ENCODE results near the gene GNL1. TPM values are rescaled to one million over a fixed set of nuclear protein-coding genes. Genes with fewer than 3 reads are reported as not detected.

The GNL1 gene
- total RNA-seq, 3 donors from 2014 or later (not counting 1 experiment from before 2014, with no cell fraction given) = 137 to 208 (median 187) TPM

GRCh38 chr6:30601436-30601814 lies 45.1 kb upstream of the GNL1 start:
- Mint-ChIP-seq H3K36me3 (peaks cover 34% of the 10 kb centered on the region), H3K4me1 (peaks cover 41 to 43% of the 10 kb centered on the region in 2 donors), H3K9me3 (no peaks in the 10 kb centered on the region), H3K27ac (peak overlapping the region; percentile 70 to 73), H3K27me3 (ENCODE audit: low read depth in 2 of 2) (no peaks in the 10 kb centered on the region), H3K4me3 (peak overlapping the region; percentile 46)
- Histone ChIP-seq H3K4me3 (ENCODE audit: low read length) (no peak overlapping the region), H3K9me3 (ENCODE audit: control insufficient read depth, insufficient read depth, low read length) (no peaks in the 10 kb centered on the region), H3K27me3 (ENCODE audit: control insufficient read depth, insufficient read depth, low read length) (no peaks in the 10 kb centered on the region), H3K36me3 (ENCODE audit: control insufficient read depth, insufficient read depth, low read length) (peaks cover 61% of the 10 kb centered on the region), H3K27ac (ENCODE audit: low read length) (peak overlapping the region; percentile 51), H3K4me1 (ENCODE audit: control insufficient read depth, insufficient read depth, low read length) (peaks cover 33% of the 10 kb centered on the region)
- 42% methylated on average over 6 of the region's 6 CpGs for WGBS (ENCODE audit: insufficient coverage)
- intact Hi-C loops (cut with micrococcal nuclease) = no loop called here
- ATAC-seq (peak; percentile 41 to 72 (median 70)), DNase-seq (peak in 1 of 2 donors; percentile 62)
- TF ChIP-seq, protein P1, sequence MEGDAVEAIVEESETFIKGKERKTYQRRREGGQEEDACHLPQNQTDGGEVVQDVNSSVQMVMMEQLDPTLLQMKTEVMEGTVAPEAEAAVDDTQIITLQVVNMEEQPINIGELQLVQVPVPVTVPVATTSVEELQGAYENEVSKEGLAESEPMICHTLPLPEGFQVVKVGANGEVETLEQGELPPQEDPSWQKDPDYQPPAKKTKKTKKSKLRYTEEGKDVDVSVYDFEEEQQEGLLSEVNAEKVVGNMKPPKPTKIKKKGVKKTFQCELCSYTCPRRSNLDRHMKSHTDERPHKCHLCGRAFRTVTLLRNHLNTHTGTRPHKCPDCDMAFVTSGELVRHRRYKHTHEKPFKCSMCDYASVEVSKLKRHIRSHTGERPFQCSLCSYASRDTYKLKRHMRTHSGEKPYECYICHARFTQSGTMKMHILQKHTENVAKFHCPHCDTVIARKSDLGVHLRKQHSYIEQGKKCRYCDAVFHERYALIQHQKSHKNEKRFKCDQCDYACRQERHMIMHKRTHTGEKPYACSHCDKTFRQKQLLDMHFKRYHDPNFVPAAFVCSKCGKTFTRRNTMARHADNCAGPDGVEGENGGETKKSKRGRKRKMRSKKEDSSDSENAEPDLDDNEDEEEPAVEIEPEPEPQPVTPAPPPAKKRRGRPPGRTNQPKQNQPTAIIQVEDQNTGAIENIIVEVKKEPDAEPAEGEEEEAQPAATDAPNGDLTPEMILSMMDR (IDR thresholded peaks at IDR 0.05) = no peak

- intact Hi-C loops (cut with micrococcal nuclease) = no loop called here
- peaks cover 53% of the 10 kb centered on the region for H3K36me3 ChIP-seq (ENCODE audit: control insufficient read depth, insufficient read depth, low read length)
- Mint-ChIP-seq H3K27me3 (ENCODE audit: low read depth in 2 of 2) (no peaks in the 10 kb centered on the region), H3K27ac (peak overlapping the region; percentile 70 to 73), H3K9me3 (no peaks in the 10 kb centered on the region), H3K4me1 (peaks cover 37 to 40% of the 10 kb centered on the region in 2 donors), H3K36me3 (peaks cover 28% of the 10 kb centered on the region), H3K4me3 (peak overlapping the region; percentile 32)
- H3K27me3 ChIP-seq (ENCODE audit: control insufficient read depth, insufficient read depth, low read length) = no peaks in the 10 kb centered on the region
- DNase-seq (no peak), ATAC-seq (no peak)
- H3K9me3 ChIP-seq (ENCODE audit: control insufficient read depth, insufficient read depth, low read length) = no peaks in the 10 kb centered on the region
- peak overlapping the region; percentile 51 for H3K27ac ChIP-seq (ENCODE audit: low read length)
- WGBS (ENCODE audit: insufficient coverage) = 91% methylated on average over 10 of the region's 10 CpGs
- peaks cover 33% of the 10 kb centered on the region for H3K4me1 ChIP-seq (ENCODE audit: control insufficient read depth, insufficient read depth, low read length)
- no peak overlapping the region for H3K4me3 ChIP-seq (ENCODE audit: low read length)
- TF ChIP-seq, protein P1 (IDR thresholded peaks at IDR 0.05) = no peak
Observed at GRCh38 chr6:30600451-30600961, 44.2 kb upstream of the GNL1 start.

DNA sequence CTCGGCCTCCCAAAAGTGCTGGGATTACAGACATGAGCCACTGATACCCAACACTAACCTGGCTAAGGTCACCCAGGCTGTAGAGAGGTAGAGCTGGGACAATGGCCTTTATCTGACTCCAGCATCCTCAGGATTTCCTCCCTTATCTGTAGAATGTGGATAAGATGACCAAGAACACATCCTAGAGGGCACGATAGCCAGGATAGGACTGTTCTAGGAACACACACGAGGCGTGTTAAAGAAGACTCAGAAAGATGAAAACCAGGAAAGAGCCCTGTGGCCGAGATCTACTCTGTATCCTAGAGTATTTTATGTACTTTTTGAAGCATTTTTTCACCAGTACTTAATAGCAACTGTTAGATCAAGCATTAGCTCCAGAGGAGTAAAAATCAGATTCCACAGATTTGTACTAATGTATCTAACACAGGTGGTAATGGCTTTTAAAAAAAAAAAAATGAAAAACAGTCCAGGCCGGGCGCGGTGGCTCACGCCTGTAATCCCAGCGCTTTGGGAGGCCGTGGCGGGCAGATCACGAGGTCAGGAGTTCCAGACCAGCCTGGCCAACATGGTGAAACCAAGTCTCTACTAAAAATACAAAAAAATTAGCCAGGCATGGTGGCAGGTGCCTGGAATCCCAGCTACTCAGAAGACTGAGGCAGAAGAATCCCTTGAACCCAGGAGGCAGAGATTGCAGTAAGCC lies 43.5 kb upstream of the GNL1 start:
- peaks cover 33% of the 10 kb centered on the region for H3K4me1 ChIP-seq (ENCODE audit: control insufficient read depth, insufficient read depth, low read length)
- H3K27me3 Mint-ChIP-seq (ENCODE audit: low read depth in 2 of 2) = no peaks in the 10 kb centered on the region
- intact Hi-C loops (cut with micrococcal nuclease) = no loop called here
- H3K27ac Mint-ChIP-seq = peak overlapping the region; percentile 70 to 73
- peaks cover 21% of the 10 kb centered on the region for H3K36me3 Mint-ChIP-seq
- H3K27ac ChIP-seq (ENCODE audit: low read length) = no peak overlapping the region
- WGBS (ENCODE audit: insufficient coverage) = 94% methylated on average over 13 of the region's 13 CpGs
- no peaks in the 10 kb centered on the region for H3K9me3 Mint-ChIP-seq
- ATAC-seq = no peak
- H3K4me3 ChIP-seq (ENCODE audit: low read length) = no peak overlapping the region
- no peak for DNase-seq
- no peak overlapping the region for H3K4me3 Mint-ChIP-seq
- peaks cover 50% of the 10 kb centered on the region for H3K36me3 ChIP-seq (ENCODE audit: control insufficient read depth, insufficient read depth, low read length)
- no peaks in the 10 kb centered on the region for H3K27me3 ChIP-seq (ENCODE audit: control insufficient read depth, insufficient read depth, low read length)
- H3K9me3 ChIP-seq (ENCODE audit: control insufficient read depth, insufficient read depth, low read length) = no peaks in the 10 kb centered on the region
- TF ChIP-seq, protein P1 (IDR thresholded peaks at IDR 0.05) = no peak
- H3K4me1 Mint-ChIP-seq = peaks cover 37 to 40% of the 10 kb centered on the region in 2 donors

Measured in natural killer cell (primary cell).